ENCODE results near the gene MIOX. TPM values are rescaled to one million over a fixed set of nuclear protein-coding genes. Genes with fewer than 3 reads are reported as not detected.

MIOX gene
- total RNA-seq, 4 donors from 2014 or later, result not detected

DNA sequence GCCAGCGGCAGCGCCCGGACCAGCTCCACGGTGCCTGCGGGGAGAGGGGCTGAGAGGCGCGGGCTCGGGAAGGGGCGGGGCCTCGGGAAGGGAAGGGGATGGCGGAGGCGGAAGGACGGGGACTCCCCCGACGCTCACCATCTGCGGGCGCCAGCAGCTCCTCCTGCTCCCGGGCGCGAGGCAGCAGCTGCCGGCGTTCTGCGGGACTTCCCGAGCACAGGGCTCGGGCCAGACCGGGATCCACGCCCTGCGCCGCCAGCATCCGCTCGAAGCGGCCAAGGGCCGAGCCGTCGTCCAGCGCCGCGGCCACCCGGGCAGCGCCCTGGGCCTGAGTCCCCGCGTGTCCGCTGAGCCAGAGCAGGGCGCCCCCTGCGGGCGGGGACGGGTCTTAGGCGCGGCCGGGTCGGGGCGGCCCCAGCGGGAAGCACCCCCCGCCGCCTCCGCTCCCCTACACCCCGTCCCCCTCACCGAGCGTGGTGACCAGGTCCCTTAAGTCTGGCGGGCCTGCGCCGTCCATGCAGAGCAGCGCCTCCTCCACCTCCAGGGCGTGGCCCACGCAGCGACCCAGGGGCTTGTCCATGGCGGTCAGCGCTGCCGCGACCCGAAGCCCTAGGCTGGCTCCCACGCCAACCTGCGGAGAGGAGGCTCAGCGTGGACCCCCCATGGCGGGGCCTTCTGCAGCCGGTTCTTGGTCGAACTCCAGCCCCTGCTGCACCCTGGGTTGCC is 39.6 kb downstream of the MIOX start:
- Histone ChIP-seq H3K4me1 (peaks cover 0 to 71% (median 26%) of the 10 kb centered on the region in 3 donors), H3K36me3 (peaks cover 0 to 30% of the 10 kb centered on the region in 2 donors), H3K27ac (peak overlapping the region; percentile 51 to 93 (median 89)), H3K4me3 (peak overlapping the region; percentile 47 to 63), H3K9me3 (no peaks in the 10 kb centered on the region), H3K27me3 (peaks cover 23% of the 10 kb centered on the region)
- peak; percentile 50 for ATAC-seq
- no CpG with 5 or more reads among the region's 77 CpGs for WGBS, 2 donors (ENCODE audit: low coverage in 1 of 2)
- peak; percentile 25 to 48 for TF ChIP-seq POLR2A (IDR thresholded peaks at IDR 0.05)
- no peak for TF ChIP-seq EP300 (IDR thresholded peaks at IDR 0.05)
- TF ChIP-seq, protein P1, sequence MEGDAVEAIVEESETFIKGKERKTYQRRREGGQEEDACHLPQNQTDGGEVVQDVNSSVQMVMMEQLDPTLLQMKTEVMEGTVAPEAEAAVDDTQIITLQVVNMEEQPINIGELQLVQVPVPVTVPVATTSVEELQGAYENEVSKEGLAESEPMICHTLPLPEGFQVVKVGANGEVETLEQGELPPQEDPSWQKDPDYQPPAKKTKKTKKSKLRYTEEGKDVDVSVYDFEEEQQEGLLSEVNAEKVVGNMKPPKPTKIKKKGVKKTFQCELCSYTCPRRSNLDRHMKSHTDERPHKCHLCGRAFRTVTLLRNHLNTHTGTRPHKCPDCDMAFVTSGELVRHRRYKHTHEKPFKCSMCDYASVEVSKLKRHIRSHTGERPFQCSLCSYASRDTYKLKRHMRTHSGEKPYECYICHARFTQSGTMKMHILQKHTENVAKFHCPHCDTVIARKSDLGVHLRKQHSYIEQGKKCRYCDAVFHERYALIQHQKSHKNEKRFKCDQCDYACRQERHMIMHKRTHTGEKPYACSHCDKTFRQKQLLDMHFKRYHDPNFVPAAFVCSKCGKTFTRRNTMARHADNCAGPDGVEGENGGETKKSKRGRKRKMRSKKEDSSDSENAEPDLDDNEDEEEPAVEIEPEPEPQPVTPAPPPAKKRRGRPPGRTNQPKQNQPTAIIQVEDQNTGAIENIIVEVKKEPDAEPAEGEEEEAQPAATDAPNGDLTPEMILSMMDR (IDR thresholded peaks at IDR 0.05), result peak in 3 of 4 experiments; percentile 62 to 80 (median 63)
- TF ChIP-seq POLR2AphosphoS5 (IDR thresholded peaks at IDR 0.05), result no peak

DNA sequence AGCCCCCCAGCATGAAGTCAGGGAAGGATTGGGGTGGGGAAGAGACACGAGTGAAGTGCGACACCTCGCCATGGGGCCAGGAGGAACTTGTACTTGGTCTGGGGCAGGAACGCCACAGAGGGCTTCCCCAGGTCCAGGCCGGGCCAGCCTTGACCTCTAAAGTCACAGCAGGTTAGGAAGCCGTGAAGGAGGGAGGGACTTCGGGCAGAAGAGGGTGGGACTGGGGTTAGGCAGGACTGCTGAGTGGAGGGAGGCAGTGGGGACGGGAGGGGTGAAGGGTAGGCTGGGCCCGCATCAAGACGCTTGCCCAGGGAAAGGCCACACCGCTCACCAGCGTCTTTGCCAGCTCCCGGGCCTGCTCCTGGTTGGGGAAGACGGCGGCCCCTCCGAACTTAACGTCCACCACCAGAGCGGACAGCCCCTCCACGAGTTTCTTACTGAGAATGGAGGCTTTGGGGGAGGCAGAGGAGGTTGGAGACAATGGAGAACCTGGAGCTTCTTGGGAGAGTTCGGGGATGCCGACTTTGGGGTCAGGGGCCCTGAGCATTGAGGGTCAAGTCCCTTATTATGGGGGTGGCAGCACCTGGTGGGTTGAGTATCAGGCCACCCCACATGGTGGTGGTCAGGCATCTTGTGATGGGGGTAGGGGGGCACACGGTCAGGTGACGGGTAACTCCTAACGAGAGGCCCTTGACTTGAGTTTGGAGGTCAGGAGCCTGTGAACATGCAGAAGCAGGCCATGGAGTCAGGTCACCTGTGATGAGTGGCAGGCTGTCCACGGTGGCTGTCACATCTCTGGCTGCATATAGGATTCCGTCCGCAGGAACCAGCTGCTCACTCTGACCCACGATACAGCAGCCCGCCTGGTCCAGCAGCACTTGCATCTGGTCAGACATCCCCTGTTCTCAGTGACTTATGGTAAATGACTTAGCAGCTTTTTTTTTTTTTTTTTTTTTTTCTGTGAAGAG is 40.5 kb downstream of the MIOX start:
- 13 to 67% methylated on average over 6 to 10 of the region's 29 CpGs for WGBS, 2 donors (ENCODE audit: low coverage in 1 of 2)
- Histone ChIP-seq H3K36me3 (peaks cover 0 to 22% of the 10 kb centered on the region in 2 donors), H3K9me3 (no peaks in the 10 kb centered on the region), H3K27ac (peak overlapping the region; percentile 51 to 93 (median 89)), H3K4me1 (peaks cover 0 to 80% (median 35%) of the 10 kb centered on the region in 3 donors), H3K4me3 (peak overlapping the region; percentile 47 to 63), H3K27me3 (peaks cover 31% of the 10 kb centered on the region)
- ATAC-seq, result no peak
- no peak for TF ChIP-seq POLR2AphosphoS5 (IDR thresholded peaks at IDR 0.05)
- TF ChIP-seq, protein P1 (IDR thresholded peaks at IDR 0.05), result no peak
- TF ChIP-seq POLR2A (IDR thresholded peaks at IDR 0.05), result no peak
- no peak for TF ChIP-seq EP300 (IDR thresholded peaks at IDR 0.05)

DNA sequence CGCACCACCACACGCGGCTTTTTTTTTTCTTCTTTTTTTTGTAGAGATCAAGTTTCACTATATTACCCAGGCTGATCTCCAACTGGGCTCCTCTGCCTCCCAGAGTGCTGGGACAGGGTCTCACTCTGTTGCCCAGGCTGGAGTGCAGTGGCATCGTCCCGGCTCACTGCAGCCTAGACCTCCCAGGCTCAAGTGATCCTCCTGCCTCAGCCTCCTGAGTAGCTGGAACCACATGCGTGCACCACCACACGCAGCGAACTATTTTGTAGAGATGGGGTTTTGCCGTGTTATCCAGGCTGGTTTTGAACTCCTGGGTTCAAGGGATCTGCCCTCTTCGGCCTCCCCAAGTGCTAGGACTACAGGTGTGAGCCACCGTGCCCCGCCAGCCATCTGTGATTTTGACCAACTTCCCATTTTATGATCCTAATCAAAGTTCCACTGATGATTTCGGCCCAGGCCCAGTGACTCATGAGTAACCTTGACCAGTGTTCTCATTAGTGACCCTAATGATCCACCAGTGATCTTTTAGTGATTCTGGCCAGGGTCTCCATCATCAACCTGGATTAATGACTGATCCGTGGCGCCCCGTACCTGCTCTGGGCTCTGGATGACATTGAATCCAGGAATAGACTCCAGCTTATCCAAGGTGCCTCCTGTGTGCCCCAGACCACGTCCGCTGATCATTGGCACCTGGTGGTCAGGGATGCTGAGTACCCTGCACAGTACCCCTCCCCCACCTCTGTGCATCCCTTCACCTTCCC is 41.4 kb downstream of the MIOX start:
- WGBS, 2 donors (ENCODE audit: low coverage in 1 of 2), result 84 to 93% methylated on average over 3 to 8 of the region's 18 CpGs
- Histone ChIP-seq H3K4me1 (peaks cover 0 to 87% (median 39%) of the 10 kb centered on the region in 3 donors), H3K27me3 (peaks cover 41% of the 10 kb centered on the region), H3K27ac (peak overlapping the region in 2 of 4 donors; percentile 85 to 90), H3K36me3 (peaks cover 0 to 12% of the 10 kb centered on the region in 2 donors), H3K4me3 (peak overlapping the region in 1 of 2 donors; percentile 63), H3K9me3 (no peaks in the 10 kb centered on the region)
- no peak for ATAC-seq
- TF ChIP-seq, protein P1 (IDR thresholded peaks at IDR 0.05), result no peak
- TF ChIP-seq EP300 (IDR thresholded peaks at IDR 0.05) (no peak), POLR2AphosphoS5 (IDR thresholded peaks at IDR 0.05) (no peak), POLR2A (IDR thresholded peaks at IDR 0.05) (no peak)

- 30 to 69% methylated on average over 2 to 4 of the region's 15 CpGs for WGBS, 2 donors (ENCODE audit: low coverage in 1 of 2)
- H3K4me3 ChIP-seq, result peak overlapping the region in 1 of 2 donors; percentile 63
- peak overlapping the region in 3 of 4 donors; percentile 85 to 90 (median 88) for H3K27ac ChIP-seq
- TF ChIP-seq, protein P1 (IDR thresholded peaks at IDR 0.05), result no peak
- TF ChIP-seq POLR2AphosphoS5 (IDR thresholded peaks at IDR 0.05) (no peak), POLR2A (IDR thresholded peaks at IDR 0.05) (no peak), EP300 (IDR thresholded peaks at IDR 0.05) (no peak)
- H3K27me3 ChIP-seq, result peaks cover 49% of the 10 kb centered on the region
- no peak for ATAC-seq
- H3K9me3 ChIP-seq, result no peaks in the 10 kb centered on the region
- peaks cover 0 to 82% (median 39%) of the 10 kb centered on the region in 3 donors for H3K4me1 ChIP-seq
- H3K36me3 ChIP-seq, result peaks cover 0 to 4% of the 10 kb centered on the region in 2 donors
These were observed 42.2 kb downstream of the MIOX start for GRCh38 chr22:50528682-50529415.
